HT1080 (cell line): Measurements from ENCODE around the gene MED15. TPM values are rescaled to one million over a fixed set of nuclear protein-coding genes. Genes with fewer than 3 reads are reported as not detected.

Source experiments
- DNase-seq: peaks from one replicate; pipeline ENCODE4 v3.0.0-alpha.2; 2015; ENCODE audit warnings: low read depth
- total RNA-seq: library from RNA; depleted of rRNA; stranded (reverse); fragments of >200 nt; shearing (Covaris generic); gene quantifications from 2 replicates; pipeline ENCODE4 v1.2.3, GENCODE V29; 2014

The MED15 gene
- total RNA-seq, 1 experiment from 2014 or later: 59.4 TPM

DNA sequence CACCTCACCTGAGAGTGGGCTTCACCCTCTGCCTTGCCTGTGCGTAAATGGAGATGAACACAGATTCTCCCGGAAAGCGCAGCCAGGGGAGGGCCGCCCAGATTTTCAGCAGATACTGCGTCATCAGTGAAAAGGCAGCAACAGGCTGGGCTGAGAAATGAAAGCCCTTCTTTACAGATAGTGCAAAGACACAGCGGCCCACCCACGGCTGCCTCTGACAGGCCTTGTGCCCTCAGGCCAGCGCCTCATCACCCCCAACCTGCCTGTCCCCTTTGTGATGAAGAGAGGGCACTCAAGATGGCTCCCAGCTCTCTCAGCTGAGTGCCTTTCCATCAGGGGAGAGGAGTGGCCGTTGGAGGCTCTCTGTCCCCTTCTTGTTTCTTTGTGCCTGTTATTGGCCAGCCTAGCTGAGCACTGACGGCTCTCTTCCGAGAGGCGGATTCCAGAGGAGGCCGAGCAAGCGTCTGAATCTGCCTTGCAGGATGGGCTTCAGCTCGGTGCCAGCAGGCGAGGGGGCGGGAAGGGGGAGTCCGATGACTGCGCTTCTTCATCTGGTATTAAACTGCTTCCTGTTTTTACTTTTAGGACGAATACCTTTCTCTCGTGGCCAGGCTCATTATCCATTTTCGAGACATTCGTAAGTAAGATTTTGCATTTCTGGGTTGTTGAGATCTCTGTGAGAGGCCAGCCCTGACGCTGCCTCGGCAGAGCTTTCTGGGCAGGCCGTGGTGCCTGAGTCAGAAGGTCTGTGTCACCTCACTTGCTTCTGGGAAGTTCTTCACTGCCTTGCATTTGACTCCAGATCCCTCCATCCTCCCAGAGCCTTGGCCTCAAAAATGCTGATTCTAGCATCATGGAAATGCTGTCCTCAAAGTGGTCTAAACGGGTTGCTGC lies 43.7 kb downstream of the MED15 start:
- DNase-seq: no peak

DNA sequence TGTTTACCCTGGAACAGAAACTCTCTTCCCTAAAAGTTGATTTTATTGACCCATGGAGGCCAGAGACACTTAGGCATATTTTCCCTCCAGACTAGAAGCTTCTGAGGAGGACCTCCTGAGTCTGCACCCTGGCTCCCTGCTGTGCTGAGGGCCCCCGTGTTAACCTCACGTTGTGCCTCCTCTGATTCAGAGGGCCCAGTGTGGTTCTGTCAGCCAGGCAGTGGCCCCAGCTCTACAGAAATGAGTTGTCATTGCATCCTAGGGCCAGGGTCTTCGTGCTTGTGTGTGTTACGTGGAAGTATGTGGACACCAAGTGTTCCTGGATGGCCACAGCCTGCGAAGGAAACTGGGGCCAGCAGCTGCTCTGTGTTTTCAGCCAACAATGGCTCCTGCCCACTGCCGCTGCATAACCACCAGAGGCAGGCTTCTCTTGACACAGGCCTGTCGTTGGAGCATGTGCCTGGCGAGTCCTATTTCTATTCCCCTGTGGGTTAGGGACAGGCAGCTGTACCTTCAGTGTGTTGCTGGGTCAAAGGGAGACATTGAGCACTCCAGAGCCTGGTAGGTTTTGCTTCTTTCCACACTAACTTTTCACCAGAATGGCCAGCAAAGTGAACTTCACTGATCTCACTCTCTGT lies 44.5 kb downstream of the MED15 start:
- DNase-seq: no peak

DNA sequence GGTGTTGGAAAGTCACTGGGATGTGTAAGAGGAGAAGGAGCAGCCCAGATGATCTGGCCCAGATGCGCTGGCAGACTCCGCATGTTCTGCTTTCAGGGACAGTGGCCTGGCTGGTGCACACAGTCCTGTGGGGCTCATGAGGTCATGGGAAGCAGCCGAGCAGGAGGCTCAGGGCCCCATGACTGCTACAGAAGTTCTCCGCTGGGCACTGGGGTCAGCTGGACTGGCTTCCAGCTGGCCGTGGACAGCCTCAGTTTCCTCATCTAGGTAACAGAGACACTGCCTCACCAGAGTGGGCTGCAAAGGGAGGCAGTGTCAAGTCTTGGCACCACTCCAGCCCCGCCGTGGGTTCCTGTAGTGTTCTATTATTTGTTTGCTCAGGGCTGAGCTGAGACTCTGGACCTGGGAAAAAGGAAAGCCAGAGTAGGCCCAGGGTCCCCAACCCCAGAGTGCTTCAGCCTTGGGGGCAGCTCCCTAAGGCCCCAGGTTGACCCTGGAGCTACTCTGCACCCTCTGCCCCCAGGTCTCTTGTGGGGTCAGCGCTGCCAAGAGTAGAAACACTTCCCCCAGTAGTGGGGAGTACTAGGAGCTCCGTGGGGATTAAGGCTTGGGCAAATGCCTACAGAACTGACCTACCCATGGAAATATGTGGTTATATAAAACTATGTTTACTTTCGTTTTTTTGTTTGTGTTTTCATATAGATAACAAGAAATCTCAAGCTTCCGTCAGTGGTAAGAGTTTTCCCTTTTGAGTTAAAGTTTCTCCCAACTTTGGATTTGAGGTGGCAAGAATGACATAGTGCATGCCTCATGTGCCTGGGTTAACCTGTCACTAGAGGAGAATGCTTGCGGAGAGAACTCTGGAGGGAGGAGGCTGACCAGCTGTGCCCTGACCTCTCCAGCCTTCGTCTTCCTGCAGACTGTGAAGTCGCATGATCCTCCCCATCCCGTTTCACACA lies 45.3 kb downstream of the MED15 start:
- DNase-seq: no peak

DNA sequence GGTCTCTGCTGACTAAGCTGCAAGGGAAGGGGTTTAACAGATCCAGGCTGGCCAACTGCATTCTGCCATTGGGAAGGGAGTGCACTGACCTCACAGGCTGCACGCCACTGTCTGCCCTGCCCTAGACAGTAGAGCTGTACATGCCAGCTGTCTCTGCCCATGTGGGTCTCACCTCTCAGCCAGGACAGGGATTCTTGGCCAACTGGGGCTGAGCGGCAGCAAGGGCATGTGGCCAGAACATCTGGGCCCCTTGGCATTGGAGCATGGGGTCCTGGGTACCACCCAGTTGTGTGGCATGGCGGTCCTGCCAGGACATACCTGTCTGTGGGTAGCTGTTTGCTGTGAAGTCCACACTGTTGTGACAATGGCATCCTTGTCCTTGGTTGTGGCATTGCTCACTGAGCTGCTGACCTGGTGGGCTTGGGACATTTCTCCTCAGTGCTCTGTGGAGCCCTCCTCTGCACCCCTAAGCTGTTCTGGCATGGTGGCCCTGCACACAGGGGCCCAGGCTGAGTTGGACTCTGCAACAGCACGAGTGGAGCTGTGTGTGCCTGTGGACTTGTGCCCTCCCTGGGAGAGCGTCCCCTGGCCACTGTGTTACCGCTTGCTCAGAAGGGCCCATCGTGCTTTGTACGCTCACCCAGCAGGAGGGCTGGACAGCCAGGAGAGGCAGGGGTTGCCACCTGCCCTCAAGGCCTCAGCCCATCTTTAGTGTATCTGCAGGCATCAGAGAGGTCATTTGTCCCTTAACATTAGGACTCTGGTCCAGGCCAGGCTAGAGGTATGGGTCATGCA lies 46.7 kb downstream of the MED15 start:
- DNase-seq: no peak

DNA sequence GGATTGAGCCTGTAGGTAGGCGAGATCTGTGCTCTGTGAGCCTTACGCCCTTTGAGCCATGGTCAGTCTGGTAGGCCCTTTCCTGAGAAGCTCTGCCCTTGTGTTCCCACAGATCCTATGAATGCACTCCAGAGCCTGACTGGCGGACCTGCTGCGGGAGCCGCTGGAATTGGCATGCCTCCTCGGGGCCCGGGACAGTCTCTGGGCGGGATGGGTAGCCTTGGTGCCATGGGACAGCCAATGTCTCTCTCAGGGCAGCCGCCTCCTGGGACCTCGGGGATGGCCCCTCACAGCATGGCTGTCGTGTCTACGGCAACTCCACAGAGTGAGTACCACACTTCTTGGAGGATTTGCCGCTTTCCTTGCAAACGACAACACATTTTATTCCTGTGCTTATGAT lies 47.4 kb downstream of the MED15 start:
- no peak for DNase-seq

DNA sequence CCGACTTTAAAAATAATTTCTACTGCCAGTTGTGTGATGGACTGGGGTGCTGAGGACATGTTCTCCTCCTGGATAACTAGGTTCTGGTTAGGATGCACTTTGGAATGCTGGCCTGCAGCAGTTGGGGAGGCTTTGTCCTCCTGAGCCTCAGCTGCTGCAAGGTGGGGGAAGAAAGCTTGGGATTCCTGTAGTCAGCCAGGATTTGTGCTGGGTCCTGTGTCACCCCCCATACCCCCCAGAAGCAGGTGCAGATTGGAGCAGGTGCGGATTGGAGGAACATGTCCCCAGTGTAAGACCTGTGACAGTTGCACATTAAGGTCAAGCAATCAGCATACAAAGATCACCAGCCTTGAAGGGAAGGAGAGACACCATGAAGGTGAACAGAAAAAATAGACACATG lies 51.1 kb downstream of the MED15 start:
- DNase-seq: no peak

DNA sequence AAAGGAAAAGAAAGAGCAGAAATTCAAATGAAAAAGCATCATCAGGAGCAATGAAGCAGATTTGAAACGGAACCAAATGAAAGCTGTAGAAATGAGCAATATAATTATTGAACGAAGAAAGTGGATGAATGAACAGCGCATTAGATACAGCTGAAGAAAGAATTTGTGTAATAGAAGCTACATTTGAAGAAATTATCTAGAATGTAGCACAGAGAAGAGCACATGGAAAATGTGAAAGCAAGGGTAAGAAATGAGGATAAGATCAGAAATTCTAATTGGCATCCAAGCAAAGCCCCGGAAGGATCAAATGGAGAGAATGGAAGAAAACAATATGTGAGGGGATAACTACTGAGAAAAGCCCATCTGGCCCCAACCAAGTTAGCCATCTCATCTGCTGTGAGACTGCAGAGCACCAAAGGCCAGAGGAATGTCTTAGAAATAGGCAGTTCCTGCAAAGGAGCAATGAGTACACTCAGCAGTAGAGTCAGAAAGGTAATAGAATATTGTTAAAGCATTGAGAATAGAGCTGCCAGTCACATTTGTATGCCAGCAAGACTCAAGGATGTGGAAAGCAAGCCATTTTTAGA lies 51.9 kb downstream of the MED15 start:
- no peak for DNase-seq

DNA sequence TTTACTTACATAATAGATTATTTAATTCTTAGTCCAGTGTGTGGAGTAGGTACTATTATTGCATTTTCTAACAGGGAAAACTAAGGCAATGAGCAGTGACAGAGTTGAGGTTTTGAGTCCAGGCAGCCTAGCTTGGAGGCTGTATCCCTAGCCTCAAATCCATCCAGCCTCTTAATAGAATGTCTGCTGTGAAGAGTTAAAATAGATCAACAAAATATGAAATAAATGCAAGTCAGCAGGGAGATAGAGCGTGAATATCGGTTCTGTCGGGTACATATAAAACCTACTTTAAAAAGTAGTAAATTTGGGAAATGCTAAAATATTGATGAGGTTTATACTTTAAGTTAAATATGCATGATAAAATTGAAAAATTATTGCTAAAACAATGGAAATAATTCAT lies 53.3 kb downstream of the MED15 start:
- no peak for DNase-seq

DNA sequence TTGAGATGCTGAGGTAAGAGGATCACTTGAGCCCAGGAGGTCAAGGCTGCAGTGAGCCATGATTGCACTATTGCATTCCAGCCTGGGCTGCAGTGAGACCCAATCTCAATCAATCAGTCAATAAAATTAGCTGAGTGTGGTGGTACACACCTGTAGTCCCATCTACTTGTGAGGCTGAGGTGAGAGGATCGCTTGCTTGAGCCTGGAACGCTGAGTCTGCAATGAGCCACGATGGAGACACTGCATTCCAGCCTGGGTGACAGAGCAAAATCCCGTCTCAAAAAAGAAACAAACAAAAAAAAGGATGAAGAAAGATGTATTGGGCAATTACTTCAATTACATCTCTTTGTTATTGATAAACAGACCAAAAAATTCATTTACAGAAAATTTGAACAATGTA lies 54.5 kb downstream of the MED15 start:
- DNase-seq: no peak

DNA sequence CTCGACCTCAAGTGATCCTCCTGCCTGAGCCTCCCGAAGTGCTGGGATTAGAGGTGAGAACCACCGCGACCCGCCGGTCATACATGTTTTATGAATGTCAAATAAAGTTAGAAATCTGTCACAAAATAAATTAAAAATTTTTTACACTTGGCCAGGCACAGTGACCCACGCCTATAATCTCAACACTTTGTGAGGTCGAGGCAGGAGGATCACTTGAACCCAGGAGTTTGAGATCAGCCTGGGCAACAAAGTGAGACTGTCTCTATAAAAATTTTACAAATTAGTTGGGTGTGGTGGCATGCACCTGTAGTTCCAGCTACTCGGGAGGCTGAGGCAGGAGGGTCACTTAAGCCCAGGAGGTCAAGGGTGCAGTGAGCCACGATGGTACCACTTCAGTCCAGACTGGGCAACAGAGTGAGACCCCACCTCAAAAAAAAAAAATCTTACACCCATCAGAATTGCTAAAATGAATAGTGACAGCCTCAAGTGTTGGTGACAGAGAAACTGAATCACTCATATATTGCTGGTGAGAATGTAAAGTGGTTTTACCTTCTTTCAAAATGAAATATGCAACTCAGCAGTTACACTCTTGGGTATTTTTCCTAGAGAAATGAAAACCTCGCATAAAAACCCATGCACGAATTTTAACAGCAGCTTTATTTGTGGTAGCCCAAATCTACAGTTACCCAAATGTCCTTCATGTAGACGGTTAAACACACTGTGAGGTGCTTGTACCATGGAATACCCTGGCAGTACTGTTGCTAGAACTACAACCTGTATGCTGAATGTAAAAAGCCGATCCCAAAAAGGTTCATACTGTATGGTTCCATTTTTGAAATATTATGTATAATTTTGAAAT lies 55.4 kb downstream of the MED15 start:
- no peak for DNase-seq

DNA sequence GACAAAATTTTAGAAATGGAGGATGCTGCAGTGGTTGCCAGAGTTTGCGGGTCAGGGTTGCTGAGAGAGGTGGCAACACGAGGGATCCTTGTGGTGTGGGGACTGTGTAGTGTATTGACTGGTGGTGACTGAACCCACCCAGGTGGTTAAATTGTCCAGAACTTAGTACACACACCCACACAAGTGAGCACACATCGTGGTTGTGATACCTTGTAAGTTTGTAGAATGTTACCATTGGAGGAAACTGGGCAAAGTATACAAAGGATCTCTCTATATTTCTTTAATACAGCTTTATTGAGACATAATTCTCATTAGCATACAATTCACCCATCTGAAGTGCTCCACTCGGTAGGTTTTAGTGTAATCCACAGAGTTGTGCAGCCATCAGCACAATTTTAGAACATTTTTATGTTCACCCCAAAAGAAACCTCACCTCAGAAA lies 56.1 kb downstream of the MED15 start:
- DNase-seq: no peak

DNA sequence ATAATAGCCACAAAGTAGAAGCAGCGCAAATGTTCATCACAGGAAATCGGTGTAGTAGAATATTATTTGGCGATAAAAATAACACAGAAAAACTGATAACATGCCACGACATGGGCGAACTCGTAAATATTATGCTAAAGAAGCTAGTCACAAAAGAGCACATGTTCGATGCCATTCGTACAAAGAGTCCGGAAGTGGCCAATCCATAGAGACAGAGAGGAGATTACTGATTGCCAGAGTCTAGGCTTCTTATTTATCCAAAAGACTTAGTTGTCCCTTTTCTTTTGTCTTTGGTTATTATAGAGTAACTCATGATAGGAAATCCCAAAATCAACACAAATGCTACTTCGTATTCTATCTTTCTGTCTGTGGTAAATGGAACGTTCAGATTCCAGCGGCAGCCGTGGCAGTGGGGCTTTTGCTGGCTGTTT lies 56.5 kb downstream of the MED15 start:
- no peak for DNase-seq

DNA sequence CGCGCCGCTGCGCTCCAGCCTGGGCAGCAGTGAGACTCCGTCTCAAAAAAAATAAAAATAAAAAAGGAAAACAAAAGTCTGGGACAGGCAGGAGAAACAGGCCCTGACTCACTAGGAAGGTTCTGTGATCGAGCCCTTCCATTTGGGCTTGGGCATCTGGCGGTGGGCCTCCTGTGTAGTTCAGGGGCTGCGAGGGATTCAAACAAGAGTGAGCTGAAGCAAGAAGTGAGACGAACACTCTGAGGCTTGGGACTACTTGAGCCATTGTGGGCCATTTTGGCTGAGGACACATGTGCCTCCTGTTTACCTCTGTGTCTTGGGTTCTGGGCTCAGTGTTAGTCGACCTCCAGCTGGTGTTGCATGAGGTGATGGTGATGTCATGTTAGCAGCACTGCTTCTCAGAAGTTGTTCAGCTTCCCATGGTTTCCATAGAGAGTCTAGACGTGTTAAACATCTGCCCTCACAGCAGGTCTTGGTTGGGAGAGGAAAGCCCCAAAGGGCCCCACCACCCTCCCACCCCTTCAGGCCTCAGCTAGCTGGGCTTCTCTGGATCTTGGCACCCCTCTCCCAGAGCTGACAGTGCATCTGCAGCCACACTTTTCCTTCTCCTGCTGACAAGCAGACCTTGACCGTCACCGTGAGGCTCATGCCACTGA lies 57.8 kb downstream of the MED15 start:
- DNase-seq: no peak

DNA sequence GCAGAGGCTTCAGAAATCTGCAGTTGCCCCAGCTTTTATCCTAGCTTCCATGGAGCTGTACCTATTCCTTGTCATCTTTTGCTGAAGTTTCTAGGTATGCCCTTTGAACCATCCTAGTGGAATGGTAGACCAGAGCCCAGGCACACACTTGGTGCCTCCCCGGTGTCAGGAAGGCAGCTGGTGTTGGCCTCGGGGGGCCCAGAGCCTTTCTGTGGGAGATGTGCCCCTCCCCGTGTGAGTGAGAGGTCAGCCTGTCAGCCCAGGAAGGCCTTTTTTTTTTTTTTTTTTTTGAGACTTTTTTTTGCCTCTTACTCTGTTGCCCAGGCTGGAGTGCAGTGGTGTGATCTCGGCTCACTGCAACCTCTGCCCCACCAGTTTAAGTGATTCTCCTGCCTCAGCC lies 58.4 kb downstream of the MED15 start:
- DNase-seq: no peak

DNA sequence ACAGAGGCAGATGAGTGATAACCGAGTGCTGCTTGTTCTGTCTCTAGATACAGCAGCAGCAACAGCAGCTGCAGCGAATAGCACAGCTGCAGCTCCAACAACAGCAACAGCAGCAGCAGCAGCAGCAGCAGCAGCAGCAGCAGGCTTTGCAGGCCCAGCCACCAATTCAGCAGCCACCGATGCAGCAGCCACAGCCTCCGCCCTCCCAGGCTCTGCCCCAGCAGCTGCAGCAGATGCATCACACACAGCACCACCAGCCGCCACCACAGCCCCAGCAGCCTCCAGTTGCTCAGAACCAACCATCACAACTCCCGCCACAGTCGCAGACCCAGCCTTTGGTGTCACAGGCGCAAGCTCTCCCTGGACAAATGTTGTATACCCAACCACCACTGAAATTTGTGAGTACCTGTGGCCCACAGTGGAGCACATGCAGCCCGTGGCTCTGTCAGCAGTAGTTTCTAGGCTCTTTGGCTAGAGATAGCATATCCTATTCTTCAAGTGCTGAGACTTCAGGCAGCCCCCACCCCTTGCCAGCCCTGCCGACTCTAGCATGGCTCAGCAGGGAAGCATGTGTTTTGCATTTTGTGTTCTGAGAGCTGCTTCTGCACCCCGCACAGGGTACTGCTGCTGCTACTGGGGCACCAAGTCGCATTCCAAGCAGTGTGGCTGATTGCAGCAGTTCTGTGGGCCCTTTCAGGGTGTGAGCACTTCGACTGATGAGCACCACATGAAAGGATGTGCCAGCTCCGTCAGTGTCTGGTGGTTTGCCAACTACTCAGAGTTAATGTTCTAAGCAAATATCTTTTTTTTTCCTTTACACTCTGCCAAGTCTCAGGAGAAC lies 59.2 kb downstream of the MED15 start:
- DNase-seq: no peak

DNA sequence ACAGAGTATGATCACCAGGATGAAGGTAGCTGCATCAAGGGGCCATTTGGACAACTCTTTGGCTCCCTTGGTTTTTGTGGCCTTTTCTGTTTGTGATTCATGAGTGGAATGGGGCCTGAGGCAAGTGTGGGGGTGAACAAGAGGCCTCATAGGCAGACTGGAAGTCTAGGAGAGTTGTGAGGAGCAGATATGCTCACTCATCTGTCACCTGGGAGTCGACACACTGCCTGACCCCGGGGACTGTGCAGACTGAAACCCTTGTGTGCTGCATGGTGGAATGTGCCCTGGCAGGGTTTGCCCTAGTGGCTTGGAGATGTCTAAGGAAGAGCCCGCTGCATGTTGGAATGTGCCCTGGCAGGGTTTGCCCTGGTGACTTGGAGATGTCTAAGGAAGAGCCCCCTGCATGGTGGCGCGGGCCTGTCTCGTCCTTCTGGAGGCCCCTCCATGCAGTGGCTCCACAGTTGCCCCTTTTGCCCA lies 60.0 kb downstream of the MED15 start:
- DNase-seq: no peak

DNA sequence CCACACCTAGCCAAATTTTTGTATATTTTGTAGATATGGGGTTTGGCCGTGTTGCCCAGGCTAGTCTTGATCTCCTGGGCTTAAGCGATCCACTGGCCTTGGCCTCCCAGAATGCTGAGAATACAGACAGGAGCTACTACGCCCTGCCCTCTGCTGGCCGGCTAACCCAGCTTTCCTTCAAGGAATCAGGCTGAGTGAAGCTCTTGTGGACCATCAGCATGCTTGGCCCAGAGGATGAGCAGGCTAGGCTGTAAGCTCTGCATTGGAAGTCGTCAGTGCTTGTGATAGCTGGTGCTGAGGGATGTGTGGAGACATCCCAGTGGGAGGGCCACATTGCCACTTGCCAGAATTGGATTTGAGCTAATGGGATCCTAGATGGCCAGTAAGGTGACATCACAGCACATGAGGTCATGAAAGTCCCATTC lies 60.6 kb downstream of the MED15 start:
- DNase-seq: peak; percentile 56
